ENCODE measurements around the gene UTS2R. TPM values are rescaled to one million over a fixed set of nuclear protein-coding genes. Genes with fewer than 3 reads are reported as not detected.

Gene UTS2R
- total RNA-seq, 1 donor from 2014 or later = not detected

- Histone ChIP-seq H3K36me3 (ENCODE audit: control insufficient read depth, insufficient read depth, low read length) (peaks cover 3% of the 10 kb centered on the region), H3K27me3 (ENCODE audit: control insufficient read depth, insufficient read depth, low read length) (peaks cover 2% of the 10 kb centered on the region), H3K4me3 (ENCODE audit: low read depth, low read length) (no peak overlapping the region)
- DNase-seq (ENCODE audit: low read depth) (no peak), FAIRE-seq (no peak)
- TF ChIP-seq CTCF (IDR thresholded peaks at IDR 0.05; ENCODE audit: insufficient read depth, low read length, severe bottlenecking) = no peak
Measured at GRCh38 chr17:82389379-82389778, 17.8 kb downstream of the UTS2R start.

- Histone ChIP-seq H3K36me3 (ENCODE audit: control insufficient read depth, insufficient read depth, low read length) (peaks cover 3% of the 10 kb centered on the region), H3K27me3 (ENCODE audit: control insufficient read depth, insufficient read depth, low read length) (peaks cover 2% of the 10 kb centered on the region), H3K4me3 (ENCODE audit: low read depth, low read length) (no peak overlapping the region)
- no peak for DNase-seq (ENCODE audit: low read depth)
- no peak for TF ChIP-seq CTCF (IDR thresholded peaks at IDR 0.05; ENCODE audit: insufficient read depth, low read length, severe bottlenecking)
- no peak for FAIRE-seq
Measured at GRCh38 chr17:82390015-82390859, 18.7 kb downstream of the UTS2R start.

GRCh38 chr17:82390860-82391435, 19.4 kb downstream of the UTS2R start:
- Histone ChIP-seq H3K36me3 (ENCODE audit: control insufficient read depth, insufficient read depth, low read length) (peaks cover 3% of the 10 kb centered on the region), H3K4me3 (ENCODE audit: low read depth, low read length) (no peak overlapping the region), H3K27me3 (ENCODE audit: control insufficient read depth, insufficient read depth, low read length) (peaks cover 2% of the 10 kb centered on the region)
- no peak for FAIRE-seq
- no peak for DNase-seq (ENCODE audit: low read depth)
- no peak for TF ChIP-seq CTCF (IDR thresholded peaks at IDR 0.05; ENCODE audit: insufficient read depth, low read length, severe bottlenecking)

GRCh38 chr17:82391496-82392066, 20.0 kb downstream of the UTS2R start:
- DNase-seq (ENCODE audit: low read depth) = no peak
- H3K4me3 ChIP-seq (ENCODE audit: low read depth, low read length) = no peak overlapping the region
- no peak for FAIRE-seq
- peaks cover 3% of the 10 kb centered on the region for H3K36me3 ChIP-seq (ENCODE audit: control insufficient read depth, insufficient read depth, low read length)
- H3K27me3 ChIP-seq (ENCODE audit: control insufficient read depth, insufficient read depth, low read length) = peaks cover 2% of the 10 kb centered on the region
- TF ChIP-seq CTCF (IDR thresholded peaks at IDR 0.05; ENCODE audit: insufficient read depth, low read length, severe bottlenecking) = no peak

GRCh38 chr17:82392209-82392920, 20.8 kb downstream of the UTS2R start:
- FAIRE-seq (no peak), DNase-seq (ENCODE audit: low read depth) (no peak)
- peaks cover 2% of the 10 kb centered on the region for H3K27me3 ChIP-seq (ENCODE audit: control insufficient read depth, insufficient read depth, low read length)
- no peak overlapping the region for H3K4me3 ChIP-seq (ENCODE audit: low read depth, low read length)
- TF ChIP-seq CTCF (IDR thresholded peaks at IDR 0.05; ENCODE audit: insufficient read depth, low read length, severe bottlenecking) = no peak
- peaks cover 3% of the 10 kb centered on the region for H3K36me3 ChIP-seq (ENCODE audit: control insufficient read depth, insufficient read depth, low read length)

Data from bronchial epithelial cell (primary cell).